Lung (tissue), 12 donors: ENCODE results near the gene DNMT3A. TPM values are rescaled to one million over a fixed set of nuclear protein-coding genes. Genes with fewer than 3 reads are reported as not detected.

Experiments
- ATAC-seq: fragments of 200-7000 bp; cut with Tn5 transposase; one replicate; pipeline ENCODE4 v1.9.1; 2020; ENCODE audit warnings: moderate number of reproducible peaks; ENCODE audit not compliant: insufficient read depth, low FRiP score
- DNase-seq, 3 donors: peaks; one replicate each; pipeline ENCODE4 v3.0.0-alpha.2; 2013 to 2017
- H3K27ac ChIP-seq, 2 donors: one replicate each; pipeline ENCODE4 v1.5.1; 2013; ENCODE audit warnings: mild to moderate bottlenecking in 2 of 2, moderate library complexity in 2 of 2, control low read depth in 1 of 2, inconsistent platforms in 1 of 2, low read depth in 1 of 2, low read length in 1 of 2
- H3K27me3 ChIP-seq, 3 donors: one replicate each; pipeline ENCODE4 v1.5.1; 2013; ENCODE audit warnings: low read length in 2 of 3; ENCODE audit not compliant: control insufficient read depth in 3 of 3, insufficient read depth in 3 of 3
- H3K36me3 ChIP-seq, 4 donors: one replicate each; pipeline ENCODE4 v1.5.1; 2013; ENCODE audit warnings: low read length in 4 of 4, mild to moderate bottlenecking in 1 of 4, moderate library complexity in 1 of 4; ENCODE audit not compliant: control insufficient read depth in 4 of 4, insufficient read depth in 4 of 4
- H3K4me1 ChIP-seq, 5 donors: one replicate each; pipeline ENCODE4 v1.5.1; 2013; ENCODE audit warnings: low read length in 5 of 5, mild to moderate bottlenecking in 2 of 5, moderate library complexity in 1 of 5; ENCODE audit not compliant: control insufficient read depth in 5 of 5, insufficient read depth in 5 of 5
- H3K4me3 ChIP-seq: one replicate; pipeline ENCODE4 v1.5.1; 2013; ENCODE audit warnings: mild to moderate bottlenecking, control low read depth, moderate library complexity
- H3K9ac ChIP-seq, 2 donors: one replicate each; pipeline ENCODE4 v1.5.1; 2013; ENCODE audit warnings: low read length in 2 of 2, control low read depth in 1 of 2; ENCODE audit not compliant: insufficient read depth in 1 of 2
- H3K9me3 ChIP-seq, 4 donors: one replicate each; pipeline ENCODE4 v1.5.1; 2013; ENCODE audit warnings: low read length in 3 of 4, mild to moderate bottlenecking in 1 of 4, moderate library complexity in 1 of 4; ENCODE audit not compliant: control insufficient read depth in 4 of 4, insufficient read depth in 3 of 4
- CTCF ChIP-seq: IDR thresholded peaks from 2 replicates; pipeline ENCODE4 v1.5.1; 2012; ENCODE audit warnings: mild to moderate bottlenecking; ENCODE audit errors: control extremely low read depth, extremely low read depth
- WGBS, 2 donors: extraction: QIAGEN DNeasy Blood & Tissue Kit; methylation state at CpG; one replicate each; pipeline ENCODE4 v1.1.7; 2013; 5-methylcytosine and 5-hydroxymethylcytosine counted together
- polyA plus RNA-seq, 2 donors: library from polyadenylated mRNA; stranded (reverse); fragments of 200-250 nt; gene quantifications; one replicate each; pipeline ENCODE4 v1.2.1, GENCODE V29; 2013
- total RNA-seq, 2 donors: library from RNA; depleted of rRNA in 1 of 2; stranded (reverse); fragments of >200 nt in 1 of 2; gene quantifications; one replicate each; pipeline ENCODE4 v1.2.1, GENCODE V29; 2014 to 2021
- donor health status: control.
- donor health status: control.
- donor health status: Bipolar disorder and iron deficiency.
- donor health status: healthy.
- donor health status: DM: yes; HTN: yes; CAD: no.

DNMT3A gene
- total and polyA plus RNA-seq, 4 donors: 9.2 to 61.0 (median 26.9) TPM

- no peaks in the 10 kb centered on the region for H3K9me3 ChIP-seq
- H3K4me3 ChIP-seq: no peak overlapping the region
- TF ChIP-seq CTCF: no peak
- H3K27ac ChIP-seq: no peak overlapping the region
- H3K36me3 ChIP-seq: peaks cover 3 to 53% (median 46%) of the 10 kb centered on the region in 4 donors
- no peak overlapping the region for H3K9ac ChIP-seq
- ATAC-seq: no peak
- no peaks in the 10 kb centered on the region for H3K27me3 ChIP-seq
- H3K4me1 ChIP-seq: peaks cover 0 to 29% (median 9%) of the 10 kb centered on the region in 5 donors
- DNase-seq: no peak
- WGBS, 2 donors: 95 to 97% methylated on average over 20 of the region's 20 CpGs
These were observed 93.8 kb downstream of the DNMT3A start for GRCh38 chr2:25247792-25248512.

DNA sequence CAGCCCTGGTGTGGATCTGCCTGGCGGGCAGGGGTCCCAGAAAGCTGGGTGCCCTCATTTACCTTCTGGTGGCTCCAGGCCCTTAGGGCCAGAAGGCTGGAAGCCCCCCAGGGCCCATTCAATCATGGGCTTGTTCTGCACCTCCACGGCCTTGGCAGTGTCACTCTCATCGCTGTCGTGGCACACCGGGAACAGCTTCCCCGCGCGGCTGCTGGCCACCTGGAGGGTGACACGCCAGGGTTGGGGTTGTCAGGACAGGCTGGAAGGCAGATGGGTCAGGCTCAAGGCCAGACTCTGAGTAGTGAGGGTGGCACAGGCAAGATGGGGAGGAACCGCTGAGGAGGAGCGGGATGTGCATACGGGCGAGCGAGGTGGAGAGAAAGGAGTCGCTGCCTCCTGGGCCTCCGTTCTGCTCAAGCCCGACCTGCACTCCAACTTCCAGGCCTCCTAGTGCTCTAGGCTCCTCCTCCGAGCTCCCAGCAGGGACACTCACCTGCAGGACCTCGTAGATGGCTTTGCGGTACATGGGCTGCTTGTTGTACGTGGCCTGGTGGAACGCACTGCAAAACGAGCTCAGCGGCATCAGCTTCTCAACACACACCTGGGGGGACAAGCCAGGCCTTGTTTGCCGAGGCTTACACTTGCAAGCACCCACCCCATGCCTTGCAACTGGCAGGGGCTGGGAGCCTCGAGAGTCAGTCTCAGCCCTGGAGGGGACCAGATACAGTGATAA, 95.0 kb downstream of the DNMT3A start:
- Histone ChIP-seq H3K9me3 (no peaks in the 10 kb centered on the region), H3K4me3 (no peak overlapping the region), H3K27ac (no peak overlapping the region), H3K9ac (no peak overlapping the region), H3K36me3 (peaks cover 3 to 58% (median 53%) of the 10 kb centered on the region in 4 donors), H3K4me1 (peaks cover 0 to 35% (median 9%) of the 10 kb centered on the region in 5 donors), H3K27me3 (no peaks in the 10 kb centered on the region)
- no peak for ATAC-seq
- no peak for TF ChIP-seq CTCF
- 96 to 97% methylated on average over 26 of the region's 26 CpGs for WGBS, 2 donors
- no peak for DNase-seq

GRCh38 chr2:25246001-25246400, 95.7 kb downstream of the DNMT3A start:
- ATAC-seq: no peak
- H3K4me1 ChIP-seq: peaks cover 0 to 42% (median 12%) of the 10 kb centered on the region in 5 donors
- no peak overlapping the region for H3K4me3 ChIP-seq
- no peak overlapping the region for H3K9ac ChIP-seq
- no peaks in the 10 kb centered on the region for H3K9me3 ChIP-seq
- no peak overlapping the region for H3K27ac ChIP-seq
- TF ChIP-seq CTCF: no peak
- DNase-seq: no peak
- H3K27me3 ChIP-seq: no peaks in the 10 kb centered on the region
- peaks cover 3 to 65% (median 60%) of the 10 kb centered on the region in 4 donors for H3K36me3 ChIP-seq
- 92 to 95% methylated on average over 12 to 14 of the region's 14 CpGs for WGBS, 2 donors
